Fibroblast of lung (primary cell): ENCODE measurements around the gene CACFD1.

ENCODE experiments used
- EZH2 ChIP-seq: IDR thresholded peaks from 2 replicates; pipeline ENCODE4 v1.5.1; 2012; ENCODE audit warnings: low read length, control low read depth, mild to moderate bottlenecking; ENCODE audit errors: missing control alignments
- TF ChIP-seq, protein P1 (sequence below), 2 donors: IDR thresholded peaks in 1 of 2; conservative IDR thresholded peaks in 1 of 2; 1 replicate in 1 of 2; 2 replicates in 1 of 2; pipeline ENCODE4 v1.5.1; 2011 to 2012; ENCODE audit warnings: low read length in 2 of 2, control low read depth in 1 of 2, inconsistent platforms in 1 of 2, low read depth in 1 of 2, mild to moderate bottlenecking in 1 of 2

GRCh38 chr9:133512253-133513213 lies 52.8 kb downstream of the CACFD1 start:
- TF ChIP-seq, protein P1, sequence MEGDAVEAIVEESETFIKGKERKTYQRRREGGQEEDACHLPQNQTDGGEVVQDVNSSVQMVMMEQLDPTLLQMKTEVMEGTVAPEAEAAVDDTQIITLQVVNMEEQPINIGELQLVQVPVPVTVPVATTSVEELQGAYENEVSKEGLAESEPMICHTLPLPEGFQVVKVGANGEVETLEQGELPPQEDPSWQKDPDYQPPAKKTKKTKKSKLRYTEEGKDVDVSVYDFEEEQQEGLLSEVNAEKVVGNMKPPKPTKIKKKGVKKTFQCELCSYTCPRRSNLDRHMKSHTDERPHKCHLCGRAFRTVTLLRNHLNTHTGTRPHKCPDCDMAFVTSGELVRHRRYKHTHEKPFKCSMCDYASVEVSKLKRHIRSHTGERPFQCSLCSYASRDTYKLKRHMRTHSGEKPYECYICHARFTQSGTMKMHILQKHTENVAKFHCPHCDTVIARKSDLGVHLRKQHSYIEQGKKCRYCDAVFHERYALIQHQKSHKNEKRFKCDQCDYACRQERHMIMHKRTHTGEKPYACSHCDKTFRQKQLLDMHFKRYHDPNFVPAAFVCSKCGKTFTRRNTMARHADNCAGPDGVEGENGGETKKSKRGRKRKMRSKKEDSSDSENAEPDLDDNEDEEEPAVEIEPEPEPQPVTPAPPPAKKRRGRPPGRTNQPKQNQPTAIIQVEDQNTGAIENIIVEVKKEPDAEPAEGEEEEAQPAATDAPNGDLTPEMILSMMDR (conservative IDR thresholded peaks at IDR 0.05 in 1 of 2, IDR thresholded peaks at IDR 0.05 in 1 of 2; ENCODE audit: low read depth in 1 of 2, low read length in 2 of 2) = no peak
- no peak for TF ChIP-seq EZH2
